Small intestine (tissue), 7 donors: ENCODE data around the gene PDLIM5. TPM values are rescaled to one million over a fixed set of nuclear protein-coding genes. Genes with fewer than 3 reads are reported as not detected.
"Not testable (repeated sequence)": the region's sequence is repeated elsewhere in the genome, so short reads cannot be mapped to it uniquely, and the experiment has no call there.

Source experiments
- DNase-seq, 2 donors: peaks; one replicate each; pipeline versions ENCODE4 v3.0.0 to v3.0.0-alpha.2; 2013
- FAIRE-seq: peaks from 2 replicates; lab custom pipeline; 2012; peaks lifted over from hg19 to GRCh38; lab: Jason Lieb, UNC
- H3K27ac ChIP-seq, 3 donors: one replicate each; pipeline ENCODE4 v1.5.1; 2013; ENCODE audit warnings: low read length in 2 of 3, mild to moderate bottlenecking in 2 of 3, control low read depth in 1 of 3, inconsistent platforms in 1 of 3, low read depth in 1 of 3, moderate library complexity in 1 of 3
- H3K27me3 ChIP-seq, 3 donors: one replicate each; pipeline ENCODE4 v1.6.1; 2013; ENCODE audit warnings: low read length in 3 of 3, inconsistent platforms in 1 of 3; ENCODE audit not compliant: control insufficient read depth in 3 of 3, insufficient read depth in 3 of 3
- H3K36me3 ChIP-seq, 3 donors: one replicate each; pipeline ENCODE4 v1.6.1; 2013; ENCODE audit warnings: low read length in 3 of 3, inconsistent platforms in 1 of 3, low read depth in 1 of 3, mild to moderate bottlenecking in 1 of 3, moderate library complexity in 1 of 3; ENCODE audit not compliant: control insufficient read depth in 3 of 3, insufficient read depth in 2 of 3
- H3K4me1 ChIP-seq, 3 donors: one replicate each; pipeline ENCODE4 v1.6.1; 2013; ENCODE audit warnings: low read length in 2 of 3, inconsistent platforms in 1 of 3, low read depth in 1 of 3, mild to moderate bottlenecking in 1 of 3, moderate library complexity in 1 of 3; ENCODE audit not compliant: control insufficient read depth in 3 of 3, insufficient read depth in 2 of 3
- H3K4me3 ChIP-seq, 3 donors: one replicate each; pipeline ENCODE4 v1.5.1; 2013; ENCODE audit warnings: low read length in 3 of 3, control low read depth in 1 of 3, inconsistent platforms in 1 of 3, low read depth in 1 of 3, mild to moderate bottlenecking in 1 of 3, moderate library complexity in 1 of 3
- H3K9me3 ChIP-seq, 2 donors: one replicate each; pipeline ENCODE4 v1.6.1; 2013; ENCODE audit warnings: low read depth in 1 of 2, low read length in 1 of 2; ENCODE audit not compliant: control insufficient read depth in 2 of 2, insufficient read depth in 1 of 2
- WGBS, 3 donors: extraction: QIAGEN DNeasy Blood & Tissue Kit; methylation state at CpG; one replicate each; pipeline ENCODE4 v1.1.7; 2013; 5-methylcytosine and 5-hydroxymethylcytosine counted together
- polyA plus RNA-seq, 4 donors: library from polyadenylated mRNA; stranded (reverse) in 3 of 4; unstranded in 1 of 4; fragments of 200-250 nt in 3 of 4; fragments of 120-200 nt in 1 of 4; gene quantifications; one replicate each; pipeline versions ENCODE4 v1.2.1 to v1.2.3, GENCODE V29; 2013
- donor health status: healthy with polysubstance abuse.
- donor health status: control.
- donor health status: control.
- donor health status: Bipolar disorder and iron deficiency.
- donor health status: healthy.

Gene PDLIM5
- polyA plus RNA-seq, 4 donors: 26.6 to 106 (median 61.5) TPM

DNA sequence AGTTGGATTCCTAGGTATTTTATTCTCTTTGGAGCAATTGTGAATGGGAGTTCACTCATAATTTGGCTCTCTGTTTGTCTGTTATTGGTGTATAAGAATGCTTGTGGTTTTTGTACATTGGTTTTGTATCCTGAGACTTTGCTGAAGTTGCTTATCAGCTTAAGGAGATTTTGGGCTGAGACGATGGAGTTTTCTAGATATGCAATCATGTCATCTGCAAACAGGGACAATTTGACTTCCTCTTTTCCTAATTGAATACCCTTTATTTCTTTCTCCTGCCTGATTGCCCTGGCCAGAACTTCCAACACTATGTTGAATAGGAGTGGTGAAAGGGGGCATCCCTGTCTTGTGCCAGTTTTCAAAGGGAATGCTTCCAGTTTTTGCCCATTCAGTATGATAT lies 105.9 kb downstream of the PDLIM5 start:
- H3K27me3 ChIP-seq, FAIRE-seq, DNase-seq, H3K27ac ChIP-seq, H3K4me3 ChIP-seq, H3K36me3 ChIP-seq, H3K9me3 ChIP-seq, H3K4me1 ChIP-seq: not testable (repeated sequence)
- 91% methylated on average over 1 of the region's 1 CpG; no CpG with 5 or more reads in 2 of the 3 donors for WGBS, 3 donors

DNA sequence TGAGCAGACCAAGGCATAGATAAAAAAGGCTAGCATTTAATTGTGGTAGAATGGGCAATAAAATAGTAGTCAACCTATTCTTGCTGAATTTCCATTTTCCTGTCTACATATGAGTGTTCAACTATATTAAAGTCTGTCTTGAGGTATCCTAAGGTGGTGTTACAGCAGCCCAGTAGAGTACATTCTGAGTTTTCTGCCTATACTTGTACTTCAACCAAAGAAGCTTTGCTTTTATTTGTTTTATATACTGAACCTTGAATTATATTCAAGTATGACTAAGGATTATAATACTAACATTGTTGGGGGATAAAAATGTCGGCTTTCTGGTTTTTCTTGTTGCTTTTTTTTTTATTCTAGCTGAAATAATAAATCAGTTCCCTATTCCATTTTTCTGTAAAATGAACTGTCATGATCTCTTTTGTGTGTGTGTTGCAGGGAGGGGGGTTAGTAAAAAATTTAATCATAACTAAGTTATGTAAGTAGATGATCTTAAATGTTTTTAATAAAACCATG lies 106.7 kb downstream of the PDLIM5 start:
- DNase-seq: no peak
- Histone ChIP-seq H3K4me1 (peaks cover 0 to 4% (median 0%) of the 10 kb centered on the region in 3 donors), H3K9me3 (no peaks in the 10 kb centered on the region), H3K27me3 (no peaks in the 10 kb centered on the region), H3K4me3 (no peak overlapping the region), H3K27ac (no peak overlapping the region), H3K36me3 (no peaks in the 10 kb centered on the region)
- no peak for FAIRE-seq
- 86 to 90% (median 87%) methylated on average over 1 of the region's 1 CpG for WGBS, 3 donors

DNA sequence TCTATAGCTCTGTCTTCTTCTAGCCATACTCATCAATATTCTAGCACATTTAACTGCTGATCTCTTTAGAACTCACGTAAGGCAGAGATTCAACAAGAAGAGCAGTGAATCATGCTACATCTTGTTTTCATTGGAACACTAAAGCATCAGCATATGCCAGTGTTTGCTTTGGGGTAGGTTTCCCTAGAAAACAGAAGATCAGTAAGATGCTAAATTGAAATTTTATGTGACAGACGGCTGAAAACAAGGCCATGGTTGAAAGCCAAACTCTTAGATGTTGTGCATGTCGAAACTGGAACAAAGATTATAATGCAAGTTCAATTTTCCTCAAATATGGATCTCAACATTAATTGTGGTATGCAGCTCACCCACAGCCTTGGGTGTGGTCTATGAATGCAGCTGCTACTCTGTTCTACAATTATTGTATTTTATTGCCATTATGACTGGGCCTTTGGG lies 107.6 kb downstream of the PDLIM5 start:
- WGBS, 3 donors: 83 to 93% (median 93%) methylated on average over 3 of the region's 3 CpGs
- Histone ChIP-seq H3K27me3 (no peaks in the 10 kb centered on the region), H3K36me3 (no peaks in the 10 kb centered on the region), H3K4me3 (no peak overlapping the region), H3K9me3 (no peaks in the 10 kb centered on the region), H3K27ac (no peak overlapping the region), H3K4me1 (peaks cover 0 to 4% (median 0%) of the 10 kb centered on the region in 3 donors)
- DNase-seq: no peak
- FAIRE-seq: no peak

DNA sequence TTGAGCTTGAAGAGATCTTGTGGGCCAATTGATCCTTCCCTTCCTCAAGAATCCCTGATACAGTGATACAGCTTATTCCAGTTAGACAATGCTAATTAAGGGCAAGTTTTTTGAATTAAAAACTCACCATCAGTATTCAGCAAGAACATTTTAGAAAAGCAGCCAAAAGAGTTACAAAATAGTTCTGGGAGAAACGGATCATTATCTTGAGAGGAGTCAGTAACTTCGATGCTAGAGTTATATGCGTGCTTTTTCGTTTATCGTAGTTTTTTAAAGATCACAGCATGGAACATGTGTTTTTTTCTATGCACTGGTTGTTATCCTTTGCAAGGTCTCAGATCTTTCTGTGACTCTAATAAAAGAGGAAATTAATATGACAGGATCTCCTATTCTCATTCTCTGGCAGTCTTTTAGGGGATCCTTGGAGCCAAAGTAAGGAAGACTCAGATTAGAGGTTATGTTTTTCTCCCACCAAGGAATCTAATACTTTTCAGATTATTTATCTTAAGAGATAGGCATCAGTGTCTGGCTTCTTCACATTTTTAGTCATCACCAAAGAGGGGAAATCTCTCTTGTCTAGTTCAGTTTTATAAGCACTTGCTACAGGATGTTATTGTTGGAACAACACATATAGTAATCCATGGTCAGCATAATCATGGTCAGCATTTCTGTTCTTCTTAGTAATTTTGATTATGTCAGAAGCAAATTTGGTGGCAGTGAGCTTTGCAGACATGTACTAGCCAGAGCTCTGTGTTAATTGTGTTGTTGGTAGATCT lies 109.7 kb downstream of the PDLIM5 start:
- no peak overlapping the region for H3K4me3 ChIP-seq
- H3K4me1 ChIP-seq: peaks cover 0 to 4% (median 0%) of the 10 kb centered on the region in 3 donors
- no peaks in the 10 kb centered on the region for H3K9me3 ChIP-seq
- 79 to 93% (median 92%) methylated on average over 5 of the region's 5 CpGs for WGBS, 3 donors
- FAIRE-seq: no peak
- H3K27me3 ChIP-seq: no peaks in the 10 kb centered on the region
- H3K27ac ChIP-seq: no peak overlapping the region
- no peaks in the 10 kb centered on the region for H3K36me3 ChIP-seq
- no peak for DNase-seq

DNA sequence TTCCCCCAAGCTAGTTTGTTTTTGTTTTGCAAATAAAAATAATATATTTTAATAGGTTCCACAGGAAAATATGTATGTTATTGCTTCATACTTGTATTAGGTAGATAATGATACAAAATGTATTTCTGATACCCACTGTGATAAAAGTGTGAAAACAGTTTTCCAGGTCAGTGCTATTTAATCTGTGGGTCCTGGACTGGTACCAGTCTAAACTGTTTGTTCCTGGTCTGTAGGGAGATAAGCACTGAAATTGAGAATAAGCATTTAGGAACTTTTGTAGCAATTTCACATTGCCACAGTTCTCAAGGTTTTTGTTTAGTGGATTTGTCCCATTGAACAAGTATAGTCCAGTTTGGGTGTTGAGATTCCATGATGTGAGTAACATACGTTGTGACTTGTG lies 110.5 kb downstream of the PDLIM5 start:
- FAIRE-seq (no peak), DNase-seq (no peak)
- Histone ChIP-seq H3K4me3 (no peak overlapping the region), H3K27me3 (no peaks in the 10 kb centered on the region), H3K27ac (no peak overlapping the region), H3K4me1 (peaks cover 0 to 4% (median 0%) of the 10 kb centered on the region in 3 donors), H3K9me3 (no peaks in the 10 kb centered on the region), H3K36me3 (no peaks in the 10 kb centered on the region)
- WGBS, 3 donors: 79 to 87% (median 86%) methylated on average over 1 of the region's 1 CpG

DNA sequence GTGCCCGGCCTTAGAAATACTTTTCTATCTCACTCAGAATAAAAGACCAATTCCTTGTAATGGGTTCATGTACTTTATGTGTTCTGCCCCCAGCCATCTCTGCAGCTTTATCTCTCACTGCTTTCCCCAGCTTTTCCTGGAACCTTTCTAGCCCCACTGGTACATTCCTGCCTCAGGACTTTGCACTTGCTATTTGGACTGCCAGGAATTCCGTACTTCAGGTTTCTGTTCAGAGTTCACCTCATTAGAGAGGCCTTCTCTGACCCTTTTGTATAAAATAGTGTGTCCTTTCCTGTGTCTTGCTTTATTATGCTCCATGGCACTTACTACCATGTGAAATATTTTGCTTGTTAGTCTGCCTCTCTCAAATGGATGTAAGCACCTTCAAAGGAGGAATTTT lies 112.5 kb downstream of the PDLIM5 start:
- 52 to 84% (median 66%) methylated on average over 2 of the region's 2 CpGs for WGBS, 3 donors
- DNase-seq: peak; percentile 78 to 90

DNA sequence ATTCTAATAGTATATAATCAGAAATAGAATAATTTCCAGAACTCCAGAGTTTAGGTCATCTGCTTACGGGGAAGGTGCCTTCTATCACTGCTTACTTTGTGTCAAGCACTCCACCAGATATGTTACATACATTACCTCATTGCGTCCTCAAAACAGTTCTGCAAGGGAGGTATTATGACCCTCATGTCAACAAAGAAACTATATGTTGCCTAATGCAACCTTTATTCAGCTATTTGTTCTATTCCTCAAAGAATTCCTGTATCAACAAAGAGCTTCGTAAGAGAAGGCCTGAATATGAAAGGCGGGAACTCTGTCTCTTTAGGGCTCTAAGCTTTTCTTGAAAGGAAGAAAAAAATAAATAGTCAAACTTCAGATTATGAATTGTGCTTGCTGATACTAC lies 114.7 kb downstream of the PDLIM5 start:
- no peak overlapping the region for H3K27ac ChIP-seq
- H3K4me3 ChIP-seq: no peak overlapping the region
- peaks cover 0 to 4% (median 2%) of the 10 kb centered on the region in 3 donors for H3K4me1 ChIP-seq
- H3K36me3 ChIP-seq: no peaks in the 10 kb centered on the region
- DNase-seq: no peak
- no peak for FAIRE-seq
- H3K9me3 ChIP-seq: no peaks in the 10 kb centered on the region
- H3K27me3 ChIP-seq: no peaks in the 10 kb centered on the region
- 74 to 83% (median 74%) methylated on average over 4 of the region's 4 CpGs for WGBS, 3 donors

More for the DNA sequence above, 112.5 kb downstream of the PDLIM5 start:
- no peaks in the 10 kb centered on the region for H3K9me3 ChIP-seq
- no peaks in the 10 kb centered on the region for H3K27me3 ChIP-seq
- no peak overlapping the region for H3K4me3 ChIP-seq
- H3K4me1 ChIP-seq: peaks cover 0 to 4% (median 2%) of the 10 kb centered on the region in 3 donors
- H3K36me3 ChIP-seq: no peaks in the 10 kb centered on the region
- no peak for FAIRE-seq
- H3K27ac ChIP-seq: peak overlapping the region in 1 of 3 donors; percentile 37

DNA sequence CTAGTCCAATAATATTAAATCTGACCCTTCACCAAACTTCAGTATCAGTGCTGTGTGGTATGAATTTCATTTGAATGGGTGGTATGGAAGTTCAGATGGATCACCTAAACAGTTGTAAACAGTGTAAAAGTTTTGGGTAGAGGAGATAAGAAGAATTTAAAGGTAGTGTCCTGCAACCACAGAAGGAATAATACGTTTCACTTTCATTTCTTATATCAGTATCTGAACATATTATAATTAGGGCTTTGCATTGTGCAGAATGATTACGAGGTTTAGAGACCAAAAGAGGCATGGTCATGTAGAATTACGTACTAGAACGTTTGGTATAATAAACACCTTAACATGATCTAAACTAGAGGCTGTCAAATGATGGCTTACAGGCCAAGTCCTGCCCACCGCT lies 116.1 kb downstream of the PDLIM5 start:
- H3K9me3 ChIP-seq: no peaks in the 10 kb centered on the region
- peaks cover 0 to 2% (median 0%) of the 10 kb centered on the region in 3 donors for H3K4me1 ChIP-seq
- 21 to 34% (median 25%) methylated on average over 5 of the region's 5 CpGs for WGBS, 3 donors
- H3K36me3 ChIP-seq: no peaks in the 10 kb centered on the region
- H3K4me3 ChIP-seq: no peak overlapping the region
- FAIRE-seq: no peak
- peak in 1 of 2 donors; percentile 38 for DNase-seq
- no peak overlapping the region for H3K27ac ChIP-seq
- H3K27me3 ChIP-seq: no peaks in the 10 kb centered on the region
